ENCODE results near the gene ERG28.

The ERG28 gene

DNA sequence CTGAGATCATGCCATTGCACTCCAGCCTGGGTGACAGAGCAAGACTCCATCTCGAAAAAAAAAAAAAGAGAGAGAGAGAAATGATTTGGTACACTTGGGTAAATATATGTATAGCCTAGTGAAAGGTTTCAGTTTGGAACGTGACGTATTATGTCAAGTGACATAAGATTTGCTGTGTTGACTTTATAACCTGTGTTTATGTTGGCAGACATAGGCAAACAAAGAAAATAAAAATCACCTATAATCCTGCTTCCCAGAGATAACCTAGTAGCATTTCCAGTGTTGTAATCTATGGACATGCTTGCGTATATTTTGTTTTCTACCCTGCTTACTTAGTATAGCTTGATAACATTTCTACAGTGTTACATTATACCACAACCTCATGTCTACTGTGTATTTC is 16.7 kb downstream of the ERG28 start:
- H2AFZ ChIP-seq (ENCODE audit: low read depth, low read length), result no peak overlapping the region

DNA sequence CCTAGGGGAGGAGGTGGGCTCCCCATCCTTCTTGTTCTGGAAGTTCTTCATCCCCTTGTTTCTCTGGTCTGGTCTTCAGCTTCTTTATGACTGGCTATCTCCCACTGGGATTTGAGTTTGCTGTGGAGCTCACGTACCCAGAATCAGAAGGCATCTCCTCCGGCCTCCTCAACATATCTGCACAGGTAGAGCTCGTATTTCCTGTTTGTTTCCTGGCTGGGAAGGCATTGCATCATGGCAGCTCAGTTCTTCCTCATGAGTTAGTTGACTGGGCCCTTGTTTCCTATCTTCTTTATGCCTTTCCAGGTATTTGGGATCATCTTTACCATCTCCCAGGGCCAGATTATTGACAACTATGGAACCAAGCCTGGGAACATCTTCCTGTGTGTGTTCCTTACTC is 19.8 kb downstream of the ERG28 start:
- Histone ChIP-seq H3K9me3 (ENCODE audit: insufficient read depth, low read length) (no peaks in the 10 kb centered on the region), H4K20me1 (ENCODE audit: insufficient read depth, low read length) (no peaks in the 10 kb centered on the region), H2AFZ (ENCODE audit: low read depth, low read length) (no peak overlapping the region), H3K4me2 (ENCODE audit: low read length) (no peak overlapping the region), H3K4me1 (ENCODE audit: low read length) (no peaks in the 10 kb centered on the region), H3K27ac (ENCODE audit: low read length) (no peak overlapping the region), H3K9ac (ENCODE audit: low read length) (no peak overlapping the region), H3K36me3 (replicated peaks; ENCODE audit: low read depth, low read length) (no peaks in the 10 kb centered on the region), H3K4me3 (ENCODE audit: low read length) (no peak overlapping the region), H3K79me2 (ENCODE audit: low read length) (no peaks in the 10 kb centered on the region), H3K27me3 (ENCODE audit: low read depth, low read length) (no peaks in the 10 kb centered on the region)
- TF ChIP-seq EZH2phosphoT487 (IDR thresholded peaks at IDR 0.05; ENCODE audit: low read depth), result no peak
- TF ChIP-seq, protein P1, sequence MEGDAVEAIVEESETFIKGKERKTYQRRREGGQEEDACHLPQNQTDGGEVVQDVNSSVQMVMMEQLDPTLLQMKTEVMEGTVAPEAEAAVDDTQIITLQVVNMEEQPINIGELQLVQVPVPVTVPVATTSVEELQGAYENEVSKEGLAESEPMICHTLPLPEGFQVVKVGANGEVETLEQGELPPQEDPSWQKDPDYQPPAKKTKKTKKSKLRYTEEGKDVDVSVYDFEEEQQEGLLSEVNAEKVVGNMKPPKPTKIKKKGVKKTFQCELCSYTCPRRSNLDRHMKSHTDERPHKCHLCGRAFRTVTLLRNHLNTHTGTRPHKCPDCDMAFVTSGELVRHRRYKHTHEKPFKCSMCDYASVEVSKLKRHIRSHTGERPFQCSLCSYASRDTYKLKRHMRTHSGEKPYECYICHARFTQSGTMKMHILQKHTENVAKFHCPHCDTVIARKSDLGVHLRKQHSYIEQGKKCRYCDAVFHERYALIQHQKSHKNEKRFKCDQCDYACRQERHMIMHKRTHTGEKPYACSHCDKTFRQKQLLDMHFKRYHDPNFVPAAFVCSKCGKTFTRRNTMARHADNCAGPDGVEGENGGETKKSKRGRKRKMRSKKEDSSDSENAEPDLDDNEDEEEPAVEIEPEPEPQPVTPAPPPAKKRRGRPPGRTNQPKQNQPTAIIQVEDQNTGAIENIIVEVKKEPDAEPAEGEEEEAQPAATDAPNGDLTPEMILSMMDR (IDR thresholded peaks at IDR 0.05; ENCODE audit: low read depth, low read length), result no peak

More for the DNA sequence above, 16.7 kb downstream of the ERG28 start:
- TF ChIP-seq, protein P1 (IDR thresholded peaks at IDR 0.05; ENCODE audit: low read depth, low read length), result no peak
- no peak for TF ChIP-seq EZH2phosphoT487 (IDR thresholded peaks at IDR 0.05; ENCODE audit: low read depth)
- no peak overlapping the region for H3K4me3 ChIP-seq (ENCODE audit: low read length)
- H3K27me3 ChIP-seq (ENCODE audit: low read depth, low read length), result no peaks in the 10 kb centered on the region
- peaks cover 23% of the 10 kb centered on the region for H3K36me3 ChIP-seq (replicated peaks; ENCODE audit: low read depth, low read length)
- no peaks in the 10 kb centered on the region for H4K20me1 ChIP-seq (ENCODE audit: insufficient read depth, low read length)
- H3K9me3 ChIP-seq (ENCODE audit: insufficient read depth, low read length), result no peaks in the 10 kb centered on the region
- H3K27ac ChIP-seq (ENCODE audit: low read length), result no peak overlapping the region
- H3K4me1 ChIP-seq (ENCODE audit: low read length), result no peaks in the 10 kb centered on the region
- no peaks in the 10 kb centered on the region for H3K79me2 ChIP-seq (ENCODE audit: low read length)
- no peak overlapping the region for H3K9ac ChIP-seq (ENCODE audit: low read length)
- no peak overlapping the region for H3K4me2 ChIP-seq (ENCODE audit: low read length)

DNA sequence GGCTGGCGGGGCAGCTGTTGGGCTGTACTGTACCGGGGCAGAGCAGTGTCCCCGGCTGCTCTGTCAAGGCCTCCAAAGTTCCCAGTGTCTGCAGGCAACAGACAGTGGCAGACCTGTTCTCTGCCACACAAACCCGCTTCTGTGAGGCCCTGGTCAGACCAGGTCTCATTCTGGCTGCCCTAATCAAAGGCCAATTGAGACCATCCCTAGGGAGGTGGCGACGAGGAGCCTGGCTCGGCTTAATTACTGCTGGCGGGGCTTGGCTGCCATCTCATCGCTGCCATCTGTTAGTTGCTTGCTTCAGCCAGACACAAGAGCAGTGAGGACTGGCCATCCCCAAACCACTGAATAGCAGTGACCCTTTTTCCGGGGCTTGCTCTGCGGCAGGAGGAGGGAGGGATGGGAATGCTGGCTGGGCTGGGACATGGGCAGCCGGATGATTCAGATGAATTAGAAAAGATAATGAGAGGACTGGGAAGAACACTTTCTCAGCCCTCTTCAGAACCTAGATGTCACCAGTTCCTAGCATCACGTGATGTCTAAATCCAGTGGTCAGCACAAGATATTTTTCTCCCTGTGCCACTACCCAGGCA is 24.5 kb downstream of the ERG28 start:
- Histone ChIP-seq H3K36me3 (replicated peaks; ENCODE audit: low read depth, low read length) (no peaks in the 10 kb centered on the region), H3K4me1 (ENCODE audit: low read length) (no peaks in the 10 kb centered on the region), H3K9me3 (ENCODE audit: insufficient read depth, low read length) (no peaks in the 10 kb centered on the region), H3K27ac (ENCODE audit: low read length) (no peak overlapping the region), H3K27me3 (ENCODE audit: low read depth, low read length) (no peaks in the 10 kb centered on the region), H4K20me1 (ENCODE audit: insufficient read depth, low read length) (no peaks in the 10 kb centered on the region), H2AFZ (ENCODE audit: low read depth, low read length) (no peak overlapping the region), H3K4me3 (ENCODE audit: low read length) (no peak overlapping the region), H3K79me2 (ENCODE audit: low read length) (no peaks in the 10 kb centered on the region), H3K9ac (ENCODE audit: low read length) (no peak overlapping the region), H3K4me2 (ENCODE audit: low read length) (no peak overlapping the region)
- TF ChIP-seq, protein P1 (IDR thresholded peaks at IDR 0.05; ENCODE audit: low read depth, low read length), result no peak
- no peak for TF ChIP-seq EZH2phosphoT487 (IDR thresholded peaks at IDR 0.05; ENCODE audit: low read depth)

DNA sequence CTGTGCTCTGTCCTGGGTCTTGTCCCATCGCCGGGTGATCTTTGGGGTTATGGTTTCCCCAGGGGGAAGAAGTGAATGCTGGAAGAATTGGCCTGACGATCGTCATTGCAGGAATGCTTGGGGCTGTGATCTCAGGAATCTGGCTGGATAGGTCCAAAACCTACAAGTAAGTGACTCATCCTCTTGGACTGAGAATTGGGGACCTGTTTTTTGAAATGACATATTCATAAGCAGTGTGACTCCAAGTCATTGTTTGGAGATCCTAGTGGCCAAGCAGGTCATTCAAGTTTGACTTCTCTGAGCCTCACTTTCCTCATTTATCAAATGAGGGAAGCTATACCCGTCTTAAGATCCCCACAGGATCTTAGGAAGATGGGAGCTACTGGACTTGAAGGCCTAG is 25.8 kb downstream of the ERG28 start:
- Histone ChIP-seq H3K4me2 (ENCODE audit: low read length) (no peak overlapping the region), H3K36me3 (replicated peaks; ENCODE audit: low read depth, low read length) (no peaks in the 10 kb centered on the region), H3K27me3 (ENCODE audit: low read depth, low read length) (no peaks in the 10 kb centered on the region), H3K79me2 (ENCODE audit: low read length) (no peaks in the 10 kb centered on the region), H2AFZ (ENCODE audit: low read depth, low read length) (no peak overlapping the region), H3K4me3 (ENCODE audit: low read length) (no peak overlapping the region), H4K20me1 (ENCODE audit: insufficient read depth, low read length) (no peaks in the 10 kb centered on the region), H3K4me1 (ENCODE audit: low read length) (no peaks in the 10 kb centered on the region), H3K9ac (ENCODE audit: low read length) (no peak overlapping the region), H3K27ac (ENCODE audit: low read length) (no peak overlapping the region), H3K9me3 (ENCODE audit: insufficient read depth, low read length) (no peaks in the 10 kb centered on the region)
- TF ChIP-seq EZH2phosphoT487 (IDR thresholded peaks at IDR 0.05; ENCODE audit: low read depth), result no peak
- TF ChIP-seq, protein P1 (IDR thresholded peaks at IDR 0.05; ENCODE audit: low read depth, low read length), result no peak
